ENCODE results near the gene METTL16. TPM values are rescaled to one million over a fixed set of nuclear protein-coding genes. Genes with fewer than 3 reads are reported as not detected.

The METTL16 gene
- total and polyA plus RNA-seq, 2 experiments from 2014 or later: 40.1 to 80.8 TPM

- Histone ChIP-seq H4K20me1 (replicated peaks; ENCODE audit: insufficient read depth) (peaks cover 21% of the 10 kb centered on the region; the same call in 1 of the 2 replicates), H3K79me2 (replicated peaks; ENCODE audit: insufficient read depth) (peaks cover 85% of the 10 kb centered on the region), H3K4me2 (no peak overlapping the region), H3K27ac (ENCODE audit: low read depth) (no peak overlapping the region), H3K9me2 (ENCODE audit: insufficient read depth) (0 out of 2 replicates have a peak, but pooled peaks cover 2% of the 10 kb centered on the region), H3F3A (replicated peaks; ENCODE audit: low read depth) (no peaks in the 10 kb centered on the region), H3K27me3 (ENCODE audit: insufficient read depth) (no peaks in the 10 kb centered on the region), H3K36me3 (ENCODE audit: insufficient read depth) (peaks cover 15% of the 10 kb centered on the region), H3K4me3 (no peak overlapping the region), H2AFZ (no peak overlapping the region), H3K4me1 (ENCODE audit: insufficient read depth) (no peaks in the 10 kb centered on the region)
- H3K9me3 Mint-ChIP-seq: peaks cover 18% of the 10 kb centered on the region
- H3K27me3 Mint-ChIP-seq (ENCODE audit: insufficient read depth, low read depth, poor library complexity): peaks cover 7% of the 10 kb centered on the region
- no peak overlapping the region for H3K4me3 Mint-ChIP-seq
- no peaks in the 10 kb centered on the region for H3K4me1 Mint-ChIP-seq
- no peak for ATAC-seq
- H3K36me3 Mint-ChIP-seq (ENCODE audit: low read depth): peaks cover 62% of the 10 kb centered on the region
- DNase-seq (ENCODE audit: low spot score): no peak
- H3K27ac Mint-ChIP-seq: no peak overlapping the region
- TF ChIP-seq EZH2 (IDR thresholded peaks at IDR 0.05; ENCODE audit: low read depth, unreplicated experiment) (no peak), ZNF114 (CRISPR knock-in tag; IDR thresholded peaks at IDR 0.05) (no peak), JUNB (IDR thresholded peaks at IDR 0.05; ENCODE audit: unreplicated experiment) (no peak), ZNF331 (CRISPR knock-in tag; IDR thresholded peaks at IDR 0.05; ENCODE audit: low read depth) (no peak), STAT1 (IDR thresholded peaks at IDR 0.05; ENCODE audit: unreplicated experiment) (no peak), EZH2phosphoT487 (IDR thresholded peaks at IDR 0.05; ENCODE audit: unreplicated experiment) (no peak), CREB1 (CRISPR knock-in tag; IDR thresholded peaks at IDR 0.05; ENCODE audit: low read depth) (no peak)
- TF ChIP-seq, protein P1, sequence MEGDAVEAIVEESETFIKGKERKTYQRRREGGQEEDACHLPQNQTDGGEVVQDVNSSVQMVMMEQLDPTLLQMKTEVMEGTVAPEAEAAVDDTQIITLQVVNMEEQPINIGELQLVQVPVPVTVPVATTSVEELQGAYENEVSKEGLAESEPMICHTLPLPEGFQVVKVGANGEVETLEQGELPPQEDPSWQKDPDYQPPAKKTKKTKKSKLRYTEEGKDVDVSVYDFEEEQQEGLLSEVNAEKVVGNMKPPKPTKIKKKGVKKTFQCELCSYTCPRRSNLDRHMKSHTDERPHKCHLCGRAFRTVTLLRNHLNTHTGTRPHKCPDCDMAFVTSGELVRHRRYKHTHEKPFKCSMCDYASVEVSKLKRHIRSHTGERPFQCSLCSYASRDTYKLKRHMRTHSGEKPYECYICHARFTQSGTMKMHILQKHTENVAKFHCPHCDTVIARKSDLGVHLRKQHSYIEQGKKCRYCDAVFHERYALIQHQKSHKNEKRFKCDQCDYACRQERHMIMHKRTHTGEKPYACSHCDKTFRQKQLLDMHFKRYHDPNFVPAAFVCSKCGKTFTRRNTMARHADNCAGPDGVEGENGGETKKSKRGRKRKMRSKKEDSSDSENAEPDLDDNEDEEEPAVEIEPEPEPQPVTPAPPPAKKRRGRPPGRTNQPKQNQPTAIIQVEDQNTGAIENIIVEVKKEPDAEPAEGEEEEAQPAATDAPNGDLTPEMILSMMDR (conservative IDR thresholded peaks at IDR 0.05; ENCODE audit: low read depth in 2 of 2): no peak
- TF ChIP-seq, protein P2, sequence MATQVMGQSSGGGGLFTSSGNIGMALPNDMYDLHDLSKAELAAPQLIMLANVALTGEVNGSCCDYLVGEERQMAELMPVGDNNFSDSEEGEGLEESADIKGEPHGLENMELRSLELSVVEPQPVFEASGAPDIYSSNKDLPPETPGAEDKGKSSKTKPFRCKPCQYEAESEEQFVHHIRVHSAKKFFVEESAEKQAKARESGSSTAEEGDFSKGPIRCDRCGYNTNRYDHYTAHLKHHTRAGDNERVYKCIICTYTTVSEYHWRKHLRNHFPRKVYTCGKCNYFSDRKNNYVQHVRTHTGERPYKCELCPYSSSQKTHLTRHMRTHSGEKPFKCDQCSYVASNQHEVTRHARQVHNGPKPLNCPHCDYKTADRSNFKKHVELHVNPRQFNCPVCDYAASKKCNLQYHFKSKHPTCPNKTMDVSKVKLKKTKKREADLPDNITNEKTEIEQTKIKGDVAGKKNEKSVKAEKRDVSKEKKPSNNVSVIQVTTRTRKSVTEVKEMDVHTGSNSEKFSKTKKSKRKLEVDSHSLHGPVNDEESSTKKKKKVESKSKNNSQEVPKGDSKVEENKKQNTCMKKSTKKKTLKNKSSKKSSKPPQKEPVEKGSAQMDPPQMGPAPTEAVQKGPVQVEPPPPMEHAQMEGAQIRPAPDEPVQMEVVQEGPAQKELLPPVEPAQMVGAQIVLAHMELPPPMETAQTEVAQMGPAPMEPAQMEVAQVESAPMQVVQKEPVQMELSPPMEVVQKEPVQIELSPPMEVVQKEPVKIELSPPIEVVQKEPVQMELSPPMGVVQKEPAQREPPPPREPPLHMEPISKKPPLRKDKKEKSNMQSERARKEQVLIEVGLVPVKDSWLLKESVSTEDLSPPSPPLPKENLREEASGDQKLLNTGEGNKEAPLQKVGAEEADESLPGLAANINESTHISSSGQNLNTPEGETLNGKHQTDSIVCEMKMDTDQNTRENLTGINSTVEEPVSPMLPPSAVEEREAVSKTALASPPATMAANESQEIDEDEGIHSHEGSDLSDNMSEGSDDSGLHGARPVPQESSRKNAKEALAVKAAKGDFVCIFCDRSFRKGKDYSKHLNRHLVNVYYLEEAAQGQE (IDR thresholded peaks at IDR 0.05; ENCODE audit: unreplicated experiment): no peak
Observed at GRCh38 chr17:2502871-2503580, 8.7 kb downstream of the METTL16 start.

DNA sequence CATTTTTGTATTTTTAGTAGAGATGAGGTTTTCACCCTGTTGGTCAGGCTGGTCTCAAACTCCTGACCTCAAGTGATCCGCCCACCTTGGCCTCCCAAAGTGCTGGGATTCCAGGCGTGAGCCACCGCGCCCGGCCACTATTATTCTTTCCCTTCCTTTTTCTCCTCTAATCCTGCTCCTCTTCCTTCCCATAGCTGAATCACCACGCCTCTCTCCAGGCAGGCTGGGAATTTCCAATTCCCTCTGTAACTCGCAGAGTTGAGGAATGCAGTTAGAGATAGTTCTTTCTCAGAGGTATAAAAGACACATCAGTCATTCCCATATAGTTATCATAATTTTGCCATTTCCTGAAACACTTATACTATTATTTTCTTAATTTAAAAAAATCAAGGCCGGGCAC lies 11.2 kb downstream of the METTL16 start:
- peaks cover 15% of the 10 kb centered on the region for H3K36me3 ChIP-seq (ENCODE audit: insufficient read depth)
- H3K9me3 Mint-ChIP-seq: peaks cover 4% of the 10 kb centered on the region; the same call in 2 of the 3 replicates
- H3K27ac Mint-ChIP-seq: no peak overlapping the region
- H3F3A ChIP-seq (replicated peaks; ENCODE audit: low read depth): no peaks in the 10 kb centered on the region
- no peak overlapping the region for H3K4me3 ChIP-seq
- ATAC-seq: no peak
- peaks cover 6% of the 10 kb centered on the region for H3K27me3 Mint-ChIP-seq (ENCODE audit: insufficient read depth, low read depth, poor library complexity)
- no peaks in the 10 kb centered on the region for H3K4me1 ChIP-seq (ENCODE audit: insufficient read depth)
- no peak overlapping the region for H3K4me3 Mint-ChIP-seq
- 0 out of 2 replicates have a peak, but pooled peaks cover 2% of the 10 kb centered on the region for H3K9me2 ChIP-seq (ENCODE audit: insufficient read depth)
- H2AFZ ChIP-seq: no peak overlapping the region
- no peak overlapping the region for H3K4me2 ChIP-seq
- H3K79me2 ChIP-seq (replicated peaks; ENCODE audit: insufficient read depth): peaks cover 96% of the 10 kb centered on the region
- no peaks in the 10 kb centered on the region for H3K4me1 Mint-ChIP-seq
- DNase-seq (ENCODE audit: low spot score): no peak
- H3K27ac ChIP-seq (ENCODE audit: low read depth): no peak overlapping the region
- H3K36me3 Mint-ChIP-seq (ENCODE audit: low read depth): peaks cover 54% of the 10 kb centered on the region
- peaks cover 30% of the 10 kb centered on the region; the same call in 1 of the 2 replicates for H4K20me1 ChIP-seq (replicated peaks; ENCODE audit: insufficient read depth)
- no peaks in the 10 kb centered on the region for H3K27me3 ChIP-seq (ENCODE audit: insufficient read depth)
- TF ChIP-seq POLR2AphosphoS5 (IDR thresholded peaks at IDR 0.05; ENCODE audit: low read depth) (no peak), JUNB (IDR thresholded peaks at IDR 0.05; ENCODE audit: unreplicated experiment) (no peak), EZH2 (IDR thresholded peaks at IDR 0.05; ENCODE audit: low read depth, unreplicated experiment) (no peak), CREB1 (CRISPR knock-in tag; IDR thresholded peaks at IDR 0.05; ENCODE audit: low read depth) (no peak), STAT1 (IDR thresholded peaks at IDR 0.05; ENCODE audit: unreplicated experiment) (no peak), ETS1 (IDR thresholded peaks at IDR 0.05) (no peak), ZNF331 (CRISPR knock-in tag; IDR thresholded peaks at IDR 0.05; ENCODE audit: low read depth) (no peak)
- TF ChIP-seq, protein P2 (IDR thresholded peaks at IDR 0.05; ENCODE audit: unreplicated experiment): no peak

Measured in GM23338 (cell line).